NCI-H2196 (cell line): ENCODE results near the gene TPST1.
"Not testable (repeated sequence)": the region's sequence is repeated elsewhere in the genome, so short reads cannot be mapped to it uniquely, and the experiment has no call there.

Experiments
- DNase-seq: peaks from one replicate; lab custom pipeline; 2025; ENCODE audit not compliant: unreplicated experiment; lab: John Stamatoyannopoulos, UW

Gene TPST1

DNA sequence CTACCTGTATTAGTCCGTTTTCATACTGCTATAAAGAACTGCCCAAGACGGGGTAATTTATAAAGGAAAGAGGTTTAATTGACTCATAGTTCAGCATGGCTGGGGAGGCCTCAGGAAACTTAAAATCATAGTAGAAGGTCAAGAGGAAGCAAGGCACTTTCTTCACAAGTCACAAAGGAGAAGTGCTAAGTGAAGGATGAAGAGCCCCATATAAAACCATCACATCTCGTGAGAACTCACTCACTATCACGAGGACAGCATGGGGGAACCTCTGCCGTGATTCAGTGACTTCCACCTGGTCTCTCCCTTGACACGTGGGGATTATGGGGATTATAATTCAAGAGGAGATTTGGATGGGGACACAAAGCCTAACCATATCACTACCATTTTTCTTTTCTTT, 119.9 kb downstream of the TPST1 start:
- not testable (repeated sequence) for DNase-seq

DNA sequence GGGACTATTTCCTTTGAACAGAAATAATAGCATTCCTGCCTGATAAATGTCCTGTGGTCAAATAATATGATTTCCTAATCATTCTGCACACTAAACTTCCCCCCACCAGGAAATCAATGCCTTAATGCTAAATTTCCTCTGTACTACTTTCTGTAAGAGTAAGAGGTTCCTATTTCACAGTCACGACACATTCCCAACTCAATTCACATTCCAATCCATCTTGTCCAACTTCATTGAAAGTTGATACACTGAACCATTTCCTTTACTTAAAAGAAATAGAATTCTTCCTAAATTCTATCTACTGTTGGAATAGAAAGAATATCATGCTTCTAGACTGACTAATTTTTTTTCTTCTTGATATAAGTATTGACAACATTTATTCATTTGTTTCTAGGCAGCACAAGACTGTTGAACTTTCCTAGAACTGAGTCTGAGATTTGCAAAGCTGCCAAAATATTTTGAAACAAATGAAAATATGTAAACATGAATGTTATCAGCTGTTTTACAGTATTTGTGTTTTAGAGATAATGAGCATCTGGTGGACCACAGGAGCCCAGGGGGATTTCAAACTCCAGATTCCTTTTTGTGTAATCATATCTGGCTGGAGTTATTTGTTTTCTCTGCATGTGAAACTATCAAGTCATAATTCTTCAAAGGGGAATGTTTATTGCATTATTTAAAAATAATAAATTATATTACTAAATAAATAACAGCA, 121.5 kb downstream of the TPST1 start:
- no peak for DNase-seq

DNA sequence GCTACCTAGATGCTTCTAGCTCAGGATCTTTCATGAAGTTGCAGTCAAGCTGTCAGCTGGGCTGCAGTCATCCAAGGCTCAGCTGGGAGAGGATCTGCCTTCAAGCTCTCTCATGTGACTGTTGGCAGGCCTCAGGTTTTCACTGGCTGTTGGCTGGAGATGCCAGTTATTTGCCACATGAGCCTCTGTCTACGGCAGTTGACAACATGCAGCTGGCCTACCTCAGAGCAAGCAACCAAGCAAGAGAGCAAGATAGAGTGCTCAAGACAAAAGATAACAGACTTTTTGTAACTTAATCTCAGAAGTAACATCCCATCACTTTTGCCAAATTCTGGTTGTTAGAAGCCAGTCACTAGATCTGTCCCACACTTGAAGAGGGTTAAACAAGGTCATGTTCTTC, 125.8 kb downstream of the TPST1 start:
- peak; percentile 65 for DNase-seq

DNA sequence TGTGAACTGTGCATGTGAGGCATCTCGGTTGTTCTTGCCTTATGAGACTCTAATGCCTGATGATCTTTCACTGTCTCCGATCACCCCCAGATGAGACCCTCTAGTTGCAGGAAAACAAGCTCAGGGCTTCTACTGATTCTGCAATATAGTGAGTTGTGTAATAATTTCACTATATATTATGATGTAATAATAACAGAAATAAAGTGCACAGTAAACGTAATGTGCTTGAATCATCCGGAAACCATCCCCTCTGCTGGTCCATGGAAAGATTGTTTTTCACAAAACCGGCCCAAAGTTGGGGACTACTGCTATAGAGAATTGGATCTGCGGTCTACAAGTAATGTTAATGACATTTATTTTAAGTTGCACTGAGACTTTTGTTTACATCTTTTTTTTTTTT, 126.7 kb downstream of the TPST1 start:
- no peak for DNase-seq

DNA sequence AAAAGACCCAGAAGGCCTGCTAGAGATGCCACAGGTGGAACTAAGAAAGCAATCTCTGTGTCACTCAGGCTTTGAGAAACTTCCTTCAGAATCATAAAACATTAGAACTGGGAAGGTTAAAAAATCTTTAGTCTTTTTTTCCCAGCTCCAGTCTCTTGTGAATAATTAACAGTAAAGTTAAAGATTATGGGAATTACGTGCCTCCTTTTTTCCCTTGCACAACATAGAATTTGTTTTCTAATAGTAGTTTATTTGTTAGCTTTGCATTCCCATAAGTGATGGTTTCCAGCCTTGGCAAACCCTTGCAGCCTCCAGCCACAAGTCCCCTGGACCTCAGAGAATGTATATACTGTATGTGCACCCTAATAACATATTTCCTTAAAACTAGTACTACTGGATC, 128.3 kb downstream of the TPST1 start:
- no peak for DNase-seq

DNA sequence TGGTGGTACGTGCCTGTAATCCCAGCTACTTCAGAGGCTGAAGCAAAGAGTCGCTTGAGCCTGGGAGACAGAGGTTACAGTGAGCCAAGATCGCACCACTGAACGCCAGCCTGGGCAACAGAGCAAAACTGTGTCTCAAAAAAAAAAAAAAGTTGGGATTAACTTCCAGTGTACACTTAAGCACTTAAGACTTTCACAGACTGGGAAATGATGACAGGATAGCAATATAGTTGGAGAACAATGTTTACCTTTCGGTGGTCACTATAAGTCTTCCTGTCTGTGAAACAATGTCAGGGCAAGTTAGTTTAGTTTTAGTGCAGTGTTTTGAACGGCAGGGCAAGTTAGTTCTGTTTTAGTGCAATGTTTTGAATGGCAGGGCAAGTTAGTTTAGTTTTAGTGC, 130.2 kb downstream of the TPST1 start:
- DNase-seq = no peak

DNA sequence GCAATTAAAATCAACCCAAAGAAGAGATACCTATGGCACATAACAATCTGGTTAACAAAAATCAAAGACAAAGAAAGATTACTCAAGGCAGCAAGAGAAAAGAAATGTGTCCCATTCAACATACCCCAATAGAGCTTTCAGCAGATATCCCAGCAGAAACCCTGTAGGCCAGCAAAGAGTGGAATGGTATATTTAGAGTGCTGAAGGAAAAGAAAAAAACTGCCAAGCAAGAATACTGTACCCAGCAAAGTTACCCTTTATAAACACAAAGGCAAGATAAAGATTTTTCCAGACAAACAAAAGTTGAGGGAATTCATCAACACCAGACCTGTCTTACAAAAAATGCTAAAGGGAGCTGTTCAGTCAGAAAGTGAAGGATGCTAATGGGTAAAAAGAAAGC, 131.6 kb downstream of the TPST1 start:
- no peak for DNase-seq

DNA sequence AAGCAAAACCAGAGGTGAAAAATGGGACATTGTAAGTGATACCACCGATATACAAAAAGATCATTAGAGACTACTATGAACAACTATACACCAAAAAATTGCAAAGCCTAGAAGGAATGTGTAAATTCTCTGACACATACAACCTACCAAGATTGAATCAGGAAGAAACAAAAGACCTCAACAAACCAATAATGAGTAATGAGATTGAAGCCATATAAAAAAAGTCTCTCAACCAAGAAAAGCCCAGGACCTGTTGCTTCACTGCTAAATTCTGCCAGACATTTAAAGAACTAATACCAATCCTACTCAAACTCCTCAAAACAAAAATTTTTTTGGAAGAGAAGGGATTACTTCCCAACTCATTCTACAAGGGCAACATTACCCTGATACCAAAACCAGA, 134.0 kb downstream of the TPST1 start:
- no peak for DNase-seq

DNA sequence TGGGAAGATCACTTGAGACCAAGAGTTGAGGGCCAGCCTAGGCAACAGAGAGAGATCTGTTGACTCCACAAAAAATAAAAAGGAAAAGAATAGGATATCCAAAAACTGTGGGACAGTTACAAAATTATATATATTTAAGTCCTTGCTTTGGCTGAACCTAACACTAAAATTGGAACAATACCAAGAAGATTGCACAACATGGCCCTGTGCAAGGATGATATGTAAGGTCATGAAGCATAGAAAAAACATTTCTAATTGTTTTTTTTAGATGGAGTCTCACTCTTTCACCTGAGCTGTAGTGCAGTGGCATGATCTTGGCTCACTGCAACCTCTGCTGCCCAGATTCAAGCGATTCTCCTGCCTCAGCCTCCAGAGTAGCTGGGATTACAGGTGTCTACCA, 139.0 kb downstream of the TPST1 start:
- DNase-seq = no peak

DNA sequence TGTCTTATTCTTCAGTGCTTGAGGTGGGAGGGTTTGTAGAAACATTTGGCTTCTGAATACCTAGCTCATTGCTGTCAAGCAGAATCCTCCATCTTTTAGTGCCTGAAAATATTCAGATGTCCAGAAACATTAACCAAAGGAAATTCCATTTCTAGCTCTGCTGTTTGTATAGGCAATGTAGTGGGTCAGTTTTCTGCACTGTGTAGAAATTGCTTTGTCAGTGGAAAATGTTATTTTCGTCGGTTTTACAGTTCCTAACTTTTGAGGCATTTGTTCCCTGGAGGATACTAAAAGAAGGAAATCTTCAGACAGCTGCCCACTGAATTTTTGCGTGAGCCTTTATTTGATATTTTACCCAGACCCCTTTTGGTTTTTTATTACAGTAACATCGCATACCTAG, 143.4 kb downstream of the TPST1 start:
- no peak for DNase-seq

DNA sequence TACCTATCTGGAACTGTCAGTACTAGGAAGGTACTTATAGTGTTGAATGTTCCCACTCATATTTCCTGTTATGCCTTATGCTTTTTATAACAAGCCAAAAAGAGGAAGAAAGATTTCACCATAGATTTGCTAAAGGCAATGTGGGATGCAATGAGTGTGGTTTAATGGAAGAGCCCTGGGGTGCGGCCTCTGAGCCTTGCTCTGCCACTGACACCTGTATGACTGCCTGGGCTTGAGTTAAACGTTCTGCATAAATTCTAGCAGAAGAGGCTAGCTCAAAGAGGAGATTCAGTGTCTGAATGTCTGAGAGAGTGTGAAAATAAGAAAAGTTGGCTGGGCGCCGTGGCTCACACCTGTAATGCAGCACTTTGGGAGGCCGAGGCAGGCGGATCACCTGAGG, 143.8 kb downstream of the TPST1 start:
- DNase-seq = no peak

DNA sequence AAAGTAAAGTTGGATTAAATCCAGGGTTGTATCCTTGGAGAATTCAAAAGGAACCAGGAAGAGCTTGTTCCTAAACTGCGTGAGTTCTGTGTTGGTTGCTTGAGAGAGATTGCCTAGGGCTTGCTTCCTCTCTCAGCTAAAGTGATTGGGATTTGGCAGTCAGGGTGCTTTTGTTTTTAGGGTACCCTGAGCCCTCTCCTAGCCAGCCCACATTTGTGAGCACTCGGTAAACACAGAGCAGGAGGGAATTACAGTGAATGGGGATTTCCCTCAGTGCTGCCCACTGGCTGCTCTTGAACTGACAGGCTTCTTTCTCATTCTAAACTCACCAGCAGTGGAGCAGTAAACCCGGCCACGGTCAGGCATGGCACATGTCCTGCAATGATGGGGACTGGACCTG, 146.9 kb downstream of the TPST1 start:
- DNase-seq = no peak

DNA sequence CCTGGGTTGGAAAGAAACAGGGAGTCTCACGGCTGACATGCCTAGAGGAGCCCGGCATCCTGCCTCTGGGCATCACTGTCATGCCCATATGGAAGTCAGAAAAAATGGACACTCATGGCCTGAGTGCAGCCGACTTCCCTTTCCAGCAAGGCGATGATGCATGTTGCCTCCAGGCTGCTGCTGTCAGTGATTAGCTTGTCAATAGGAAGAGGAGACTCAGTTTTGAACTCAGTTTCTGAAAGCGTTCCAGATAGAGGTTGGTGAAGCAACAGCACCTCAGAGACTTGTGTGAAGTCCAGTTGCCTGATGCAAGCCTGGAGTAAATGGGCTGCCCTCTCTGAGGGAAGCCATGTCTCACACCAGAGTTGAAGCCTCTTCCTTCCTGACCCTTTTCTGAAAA, 148.4 kb downstream of the TPST1 start:
- no peak for DNase-seq

DNA sequence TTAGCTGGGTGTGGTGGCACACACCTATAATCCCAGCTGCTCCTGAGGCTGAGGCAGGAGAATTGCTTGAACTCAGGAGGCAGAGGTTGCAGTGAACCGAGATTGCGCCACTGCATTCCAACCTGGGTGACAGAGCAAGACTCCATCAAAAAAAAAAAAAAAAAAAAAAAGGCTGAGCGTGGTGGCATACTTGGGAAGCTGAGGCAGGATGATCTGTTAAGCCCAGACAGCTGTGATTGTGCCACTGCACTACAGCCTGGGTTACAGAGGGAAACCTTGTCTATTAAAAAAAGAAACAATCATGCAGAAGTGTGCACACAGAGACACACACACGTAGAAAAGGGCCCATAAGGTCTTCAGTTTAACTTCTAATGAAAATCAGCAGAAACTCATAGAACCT, 150.6 kb downstream of the TPST1 start:
- no peak for DNase-seq

DNA sequence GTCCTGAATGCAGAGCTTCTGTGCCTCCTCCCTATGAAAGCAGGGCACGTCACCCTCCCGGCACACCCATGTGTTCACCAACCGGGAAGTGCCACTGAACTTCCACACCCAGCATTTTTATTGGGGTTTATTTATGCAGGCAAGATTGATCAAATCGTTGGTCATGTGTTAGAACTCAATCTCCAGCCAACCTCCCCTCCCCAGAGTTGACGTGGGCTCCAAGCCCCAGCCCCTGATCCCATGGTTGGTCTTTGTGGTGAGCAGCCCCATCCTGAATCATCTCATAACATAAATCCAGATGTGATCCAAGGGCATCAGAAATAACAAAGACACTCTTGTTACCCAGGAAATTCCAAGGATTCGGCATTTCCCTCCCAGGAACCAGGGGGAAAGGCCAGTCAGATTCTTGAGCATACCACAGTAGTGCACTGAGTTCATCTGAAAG, 151.2 kb downstream of the TPST1 start:
- no peak for DNase-seq

DNA sequence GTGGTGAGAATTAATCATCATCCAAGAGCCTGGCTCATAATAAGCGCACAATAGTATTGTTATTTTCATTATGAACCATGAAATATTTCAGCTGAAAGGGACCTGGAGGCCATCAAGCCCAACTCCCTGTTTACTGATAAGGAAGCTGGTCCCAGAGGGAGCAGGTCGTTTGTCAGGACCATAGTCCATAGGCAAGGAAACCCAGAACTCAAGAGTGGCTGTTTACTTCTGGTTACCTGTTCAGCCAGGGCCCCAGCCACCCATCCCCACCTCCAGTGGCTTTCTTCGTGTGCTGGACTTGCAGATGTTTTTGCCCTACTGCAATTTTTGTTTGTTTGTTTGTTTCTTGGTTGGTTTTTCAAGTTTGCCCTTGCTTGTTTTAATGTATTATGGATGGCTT, 152.0 kb downstream of the TPST1 start:
- DNase-seq = no peak

DNA sequence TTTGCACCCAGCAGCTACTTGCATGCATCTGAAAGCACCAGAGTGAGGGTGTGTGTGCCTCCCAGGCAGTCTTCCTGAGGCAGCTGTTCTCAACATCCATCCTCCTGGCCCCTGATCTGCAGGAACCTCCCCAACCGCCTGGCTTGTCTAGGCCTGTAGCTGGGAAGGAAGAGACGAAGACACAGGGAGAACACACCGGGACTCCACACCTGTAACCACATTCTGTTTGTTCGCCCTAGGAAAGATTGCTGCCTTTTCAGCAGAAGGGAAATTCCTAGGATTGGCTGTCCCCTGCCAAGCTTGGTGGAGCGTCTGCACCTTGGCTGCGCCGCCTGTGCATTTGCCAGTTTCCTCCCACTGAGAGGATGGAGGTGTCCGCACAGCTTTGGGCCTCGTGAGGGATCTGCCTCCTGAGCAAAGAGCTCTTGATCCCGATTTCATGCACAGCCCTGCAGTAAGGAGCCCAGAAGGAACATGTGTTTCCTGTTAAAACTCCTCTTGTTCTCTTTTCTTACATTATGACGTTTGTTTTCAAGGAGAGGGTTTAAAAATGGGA, 154.6 kb downstream of the TPST1 start:
- DNase-seq = no peak

DNA sequence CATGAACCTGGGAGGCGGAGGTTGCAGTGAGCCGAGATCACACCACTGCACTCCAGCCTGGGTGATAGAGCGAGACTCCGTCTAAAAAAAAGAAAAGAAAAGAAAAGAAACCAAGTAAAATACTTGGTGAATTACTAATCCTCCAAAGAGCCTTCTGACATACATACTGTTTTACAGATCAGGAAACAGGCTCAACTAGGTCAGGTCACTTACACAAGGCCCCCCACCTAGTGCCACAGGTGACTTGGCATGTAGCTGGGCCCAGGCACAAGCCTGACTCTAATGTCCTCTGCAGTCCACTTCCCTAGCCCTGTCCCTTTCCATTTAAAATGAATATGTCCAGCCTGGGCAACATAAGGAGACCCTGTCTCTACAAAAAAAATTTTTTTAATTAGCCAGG, 157.0 kb downstream of the TPST1 start:
- no peak for DNase-seq

DNA sequence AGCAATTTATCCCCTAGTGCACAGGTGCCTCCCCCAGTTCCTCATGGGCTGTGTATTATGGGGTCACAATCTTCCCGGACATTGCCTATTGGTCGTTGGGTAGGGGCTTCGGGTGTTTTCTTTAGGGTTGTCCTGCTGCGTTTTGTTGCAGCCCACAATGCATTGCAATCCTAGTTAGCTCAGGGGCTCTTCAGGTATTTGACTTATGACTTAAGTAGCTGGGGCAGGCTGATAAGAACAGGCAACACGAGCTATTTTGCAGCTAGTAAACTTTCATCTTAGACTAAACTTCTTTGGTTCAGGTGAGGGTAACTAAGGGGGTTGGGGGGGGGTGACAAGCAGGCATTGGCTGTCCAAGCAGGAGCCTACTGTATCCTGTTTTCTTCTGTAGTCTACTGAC, 158.5 kb downstream of the TPST1 start:
- DNase-seq = no peak

DNA sequence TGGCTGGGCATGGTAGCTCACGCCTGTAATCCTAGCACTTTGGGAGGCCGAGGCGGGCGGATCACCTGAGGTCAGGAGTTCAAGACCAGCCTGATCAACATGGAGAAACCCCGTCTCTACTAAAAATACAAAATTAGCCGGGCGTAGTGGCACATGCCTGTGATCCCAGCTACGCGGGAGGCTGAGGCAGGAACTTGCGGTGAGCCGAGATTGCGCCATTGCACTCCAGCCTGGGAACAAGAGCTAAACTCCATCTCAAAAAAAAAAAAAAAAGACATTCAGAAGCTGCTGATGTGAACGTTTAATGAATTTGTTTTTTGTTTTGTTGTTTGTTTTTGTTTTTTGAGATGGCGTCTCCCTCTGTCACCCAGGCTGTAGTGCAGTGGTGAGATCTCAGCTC, 159.9 kb downstream of the TPST1 start:
- not testable (repeated sequence) for DNase-seq

DNA sequence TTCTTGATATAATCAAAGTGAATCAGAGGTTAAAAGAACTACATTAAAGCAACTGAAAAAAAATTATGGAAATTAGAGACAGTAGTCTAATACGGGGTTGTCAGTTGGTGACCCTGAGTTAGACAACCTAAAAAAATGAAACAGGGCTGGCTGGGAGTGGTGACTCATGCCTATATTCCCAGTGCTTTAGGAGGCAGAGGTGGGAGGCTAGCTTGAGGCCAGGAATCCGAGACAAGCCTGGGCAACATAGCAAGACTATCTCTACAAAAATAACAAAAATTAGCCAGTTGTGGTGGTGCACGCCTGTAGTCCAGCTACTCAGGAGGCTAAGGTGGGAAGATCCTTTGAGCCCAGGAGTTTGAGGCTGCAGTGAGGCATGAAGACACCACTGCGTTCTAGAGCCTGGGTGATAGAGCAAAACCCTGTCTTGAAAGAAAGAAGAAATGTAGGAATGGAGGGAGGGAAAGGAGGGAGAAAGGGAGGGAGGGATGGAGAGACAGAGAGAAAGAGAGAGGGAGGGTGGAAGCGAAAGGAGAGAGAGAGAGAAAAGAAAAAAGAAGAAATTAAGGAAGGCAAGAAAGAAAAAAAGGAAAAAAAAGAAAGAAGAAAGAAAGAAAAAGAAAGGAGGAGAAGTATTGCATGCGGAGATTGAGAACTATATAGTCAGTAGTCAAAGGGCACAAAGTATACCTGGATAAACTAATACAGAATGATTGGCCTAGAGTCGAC, 166.1 kb downstream of the TPST1 start:
- DNase-seq = no peak

DNA sequence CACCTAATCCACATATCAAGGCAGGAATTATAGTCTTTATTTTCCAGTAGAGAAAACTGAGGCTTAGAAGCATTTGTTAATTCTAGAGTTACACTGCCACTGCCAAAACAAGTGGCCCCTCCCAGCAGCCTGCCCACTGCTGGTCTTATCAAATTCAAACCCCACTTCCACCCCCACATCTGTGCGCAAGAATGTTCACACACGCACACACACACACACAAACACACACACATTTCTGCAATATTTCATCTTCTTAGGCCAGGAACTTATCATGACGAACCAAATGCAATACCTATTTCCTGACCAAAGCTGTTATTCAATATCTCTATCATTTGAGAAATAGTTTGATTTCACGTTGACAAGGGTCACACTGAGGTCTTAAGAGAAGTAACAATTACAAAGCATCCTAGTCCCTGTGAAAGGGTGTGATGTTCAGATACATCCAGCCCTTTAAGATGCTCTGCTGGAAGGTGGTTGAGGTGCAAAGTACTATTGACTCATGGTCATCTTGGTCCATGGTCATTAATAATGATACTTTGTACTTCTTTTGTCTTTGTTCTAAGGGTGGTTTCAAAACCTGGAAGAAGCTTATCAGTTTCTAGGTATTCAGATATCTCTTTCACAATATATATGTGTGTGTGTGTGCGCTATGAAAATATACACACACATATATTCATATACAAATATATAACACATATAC, 169.2 kb downstream of the TPST1 start:
- DNase-seq = not testable (repeated sequence)
